NB4 (cell line): Measurements from ENCODE around the gene MICU1.

Experiments used
- DNase-seq: peaks from one replicate; pipeline ENCODE4 v3.0.0; 2010; ENCODE audit warnings: low read depth
- H3K4me3 ChIP-seq: one replicate; pipeline ENCODE4 v1.5.1; 2011; ENCODE audit warnings: mild to moderate bottlenecking, low read depth, low read length, moderate library complexity
- CTCF ChIP-seq: IDR thresholded peaks from one replicate; pipeline ENCODE4 v1.5.1; 2012; ENCODE audit warnings: low read depth, low read length
- MAX ChIP-seq: IDR thresholded peaks from 2 replicates; pipeline ENCODE4 v1.6.1; 2011; ENCODE audit warnings: low read depth, low read length
- MYC ChIP-seq: IDR thresholded peaks from 2 replicates; pipeline ENCODE4 v1.6.1; 2011; ENCODE audit warnings: low read depth, low read length
- POLR2A ChIP-seq: IDR thresholded peaks from 2 replicates; pipeline ENCODE4 v1.6.1; 2011; ENCODE audit warnings: mild to moderate bottlenecking; ENCODE audit not compliant: insufficient read length; ENCODE audit errors: extremely low read depth

MICU1 gene

GRCh38 chr10:72323108-72323749 lies 302.6 kb downstream of the MICU1 start:
- DNase-seq = peak; percentile 7
- no peak for TF ChIP-seq MYC
- no peak for TF ChIP-seq CTCF
- TF ChIP-seq MAX = no peak
- TF ChIP-seq POLR2A = no peak
- H3K4me3 ChIP-seq = no peak overlapping the region

GRCh38 chr10:72322280-72323058 lies 303.4 kb downstream of the MICU1 start:
- no peak overlapping the region for H3K4me3 ChIP-seq
- TF ChIP-seq MAX = no peak
- TF ChIP-seq MYC = no peak
- no peak for DNase-seq

GRCh38 chr10:72322030-72322279 lies 303.9 kb downstream of the MICU1 start:
- no peak for TF ChIP-seq MAX
- no peak for TF ChIP-seq POLR2A
- TF ChIP-seq MYC = no peak
- no peak for TF ChIP-seq CTCF
- DNase-seq = no peak
- no peak overlapping the region for H3K4me3 ChIP-seq

- TF ChIP-seq MAX = no peak
- TF ChIP-seq POLR2A = no peak
- TF ChIP-seq MYC = no peak
- TF ChIP-seq CTCF = no peak
- DNase-seq = no peak
- H3K4me3 ChIP-seq = peak overlapping the region; percentile 12
Measured at GRCh38 chr10:72321248-72322029, 304.4 kb downstream of the MICU1 start.

- no peak for TF ChIP-seq CTCF
- peak; percentile 97 for TF ChIP-seq MYC
- peak; percentile 44 for TF ChIP-seq POLR2A
- TF ChIP-seq MAX = peak; percentile 89
- peak overlapping the region; percentile 50 for H3K4me3 ChIP-seq
- DNase-seq = peak; percentile 100
Measured at GRCh38 chr10:72320676-72321247, 305.1 kb downstream of the MICU1 start.
